Measurements from ENCODE around the gene MR1.

The MR1 gene

DNA sequence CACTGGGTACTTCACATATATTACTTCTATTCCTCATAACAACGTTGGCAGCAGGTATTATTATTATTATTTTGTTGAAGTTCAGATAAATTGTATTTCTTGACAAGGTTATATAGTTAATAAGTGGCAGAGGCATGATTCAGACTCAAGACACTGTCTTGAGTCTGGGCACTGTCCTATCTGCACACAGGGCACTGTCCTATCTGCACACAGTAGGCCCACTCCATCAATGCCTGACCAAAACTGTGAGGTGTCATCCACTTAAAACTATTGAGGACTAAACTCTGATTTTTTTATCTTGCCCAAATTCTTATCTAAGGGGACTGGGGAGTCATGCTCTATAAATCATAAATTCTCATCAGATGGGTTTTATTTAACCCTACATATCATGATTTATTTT, 30.9 kb downstream of the MR1 start:
- no peak for DNase-seq

DNA sequence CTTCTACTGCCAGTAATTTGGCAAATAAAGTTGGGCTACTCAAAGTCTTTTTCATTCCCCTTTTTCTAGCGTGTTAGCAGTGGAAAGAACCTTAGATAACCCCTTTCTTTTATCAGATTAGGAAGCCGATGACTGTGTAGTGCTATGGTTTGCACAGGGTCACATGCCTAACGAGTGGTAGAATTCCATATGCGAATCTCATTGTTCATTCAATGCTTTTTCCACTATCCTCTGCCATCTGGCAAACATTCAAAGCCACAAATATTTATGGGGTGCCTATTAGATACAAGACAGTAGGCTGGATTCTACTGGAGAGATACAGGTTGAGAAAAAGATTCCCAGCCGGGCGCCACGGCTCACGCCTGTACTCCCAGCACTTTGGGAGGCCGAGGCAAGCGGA, 39.9 kb downstream of the MR1 start:
- DNase-seq, result no peak

DNA sequence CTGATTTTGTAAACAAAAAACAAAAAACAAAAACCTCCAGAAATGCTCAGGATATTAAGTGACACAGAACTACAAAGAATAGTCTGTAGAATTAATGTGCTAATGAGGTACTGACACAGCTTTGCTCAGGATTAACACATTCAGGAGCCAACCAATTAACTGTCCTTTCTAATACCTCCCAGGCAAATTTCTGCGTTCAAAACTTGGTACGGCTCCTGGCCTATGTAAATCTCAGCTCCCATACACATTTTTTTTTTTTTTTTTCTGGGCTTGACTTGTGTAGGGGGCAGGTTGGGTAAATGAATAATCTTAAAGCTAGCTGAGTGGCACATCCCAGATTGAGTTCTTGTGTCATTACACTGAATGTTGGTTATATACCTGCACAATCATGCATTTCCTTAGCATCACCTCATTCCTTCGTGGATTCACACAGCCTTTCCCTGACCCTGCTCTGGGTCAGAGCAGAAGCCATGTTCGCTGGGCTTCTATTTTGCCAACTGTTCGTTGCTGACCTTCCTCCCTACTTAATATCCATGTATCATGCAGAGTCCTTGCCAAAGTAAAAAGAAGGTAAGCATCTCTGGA, 42.1 kb downstream of the MR1 start:
- DNase-seq, result no peak

DNA sequence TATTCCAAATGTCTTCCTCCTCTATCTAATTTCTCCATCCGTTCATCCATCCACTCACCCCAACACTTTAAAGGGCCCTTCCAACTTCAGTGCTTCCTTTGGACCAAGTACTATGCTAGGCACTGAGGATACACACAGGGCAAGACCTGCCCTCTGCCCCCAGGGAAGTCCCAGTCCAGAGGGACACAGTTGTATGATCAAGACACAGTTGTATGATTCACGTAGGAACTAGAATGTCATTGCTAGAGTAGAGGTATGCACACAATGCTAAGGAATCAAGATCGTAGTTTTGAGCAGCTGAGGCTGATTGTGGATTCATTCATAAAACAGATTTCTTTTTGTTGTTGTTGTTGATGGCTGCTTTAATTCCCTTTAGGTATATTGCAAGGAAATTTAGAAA, 43.1 kb downstream of the MR1 start:
- DNase-seq, result no peak

DNA sequence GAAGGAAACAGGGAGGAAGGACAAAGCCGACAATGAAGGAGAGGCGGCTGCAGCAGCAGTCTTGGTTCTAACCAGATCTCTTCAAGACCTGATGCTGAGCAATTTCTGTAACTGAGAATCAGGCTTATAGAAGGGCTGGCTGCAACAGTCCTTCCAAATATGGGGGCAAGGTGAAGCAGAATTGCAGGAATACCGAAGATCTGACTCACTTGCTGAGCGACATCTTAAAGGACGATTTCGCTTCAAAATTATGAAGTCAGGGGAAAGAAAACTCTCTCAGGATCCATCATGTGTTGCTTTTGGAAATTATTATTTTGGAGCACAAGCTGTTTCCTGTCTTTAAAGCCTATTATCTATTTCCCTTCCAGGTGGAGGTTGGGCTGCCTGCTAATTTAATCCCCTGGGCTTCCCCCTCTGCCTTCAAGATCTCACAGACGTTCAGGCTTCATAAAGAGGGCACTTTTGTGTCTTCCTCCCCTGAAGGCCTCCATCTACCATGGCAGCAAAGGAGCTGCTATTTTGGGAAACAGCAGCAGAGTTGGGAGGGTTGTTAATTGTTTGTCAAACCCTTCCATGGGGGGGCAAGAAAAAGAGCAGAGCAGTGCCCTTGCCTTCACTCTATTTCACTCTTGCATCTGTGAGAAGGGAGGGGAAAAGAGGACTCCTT, 43.9 kb downstream of the MR1 start:
- DNase-seq, result no peak

DNA sequence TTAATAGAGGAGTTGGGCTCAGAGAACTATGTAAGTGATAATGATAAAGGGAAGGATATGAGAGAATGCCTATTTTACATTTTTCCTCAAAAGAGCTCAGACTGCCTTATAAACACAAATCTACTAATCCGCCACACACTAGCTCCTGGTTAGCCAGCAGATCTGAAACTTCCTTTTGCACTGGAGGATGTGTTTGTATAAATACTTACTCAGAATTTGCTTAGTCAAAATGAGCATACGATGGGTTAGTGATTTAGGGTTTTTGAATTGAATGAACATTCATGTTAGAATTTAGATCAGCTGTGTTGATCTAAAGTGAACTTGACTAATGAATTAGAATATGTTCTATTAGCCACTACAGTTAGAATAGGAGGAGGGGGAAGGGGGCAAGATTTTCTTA, 45.6 kb downstream of the MR1 start:
- DNase-seq, result no peak

DNA sequence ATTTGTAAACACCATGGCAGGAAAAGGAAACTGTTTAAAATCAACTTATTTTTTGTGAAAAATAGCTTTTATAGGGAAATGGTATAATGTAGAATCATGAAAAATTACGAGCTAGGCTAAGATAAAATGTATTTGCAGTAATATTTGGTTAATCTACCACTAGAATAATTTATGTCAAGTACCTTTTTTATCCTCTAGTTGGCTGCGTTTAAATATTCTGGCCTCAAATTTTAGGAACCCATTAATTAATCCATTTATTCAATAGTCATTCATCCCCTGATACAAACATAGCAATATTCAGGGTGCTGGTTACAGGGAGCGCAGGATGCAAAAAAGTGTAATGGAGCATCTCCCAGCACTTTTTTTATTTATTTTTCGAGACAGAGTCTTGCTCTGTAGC, 46.1 kb downstream of the MR1 start:
- no peak for DNase-seq

DNA sequence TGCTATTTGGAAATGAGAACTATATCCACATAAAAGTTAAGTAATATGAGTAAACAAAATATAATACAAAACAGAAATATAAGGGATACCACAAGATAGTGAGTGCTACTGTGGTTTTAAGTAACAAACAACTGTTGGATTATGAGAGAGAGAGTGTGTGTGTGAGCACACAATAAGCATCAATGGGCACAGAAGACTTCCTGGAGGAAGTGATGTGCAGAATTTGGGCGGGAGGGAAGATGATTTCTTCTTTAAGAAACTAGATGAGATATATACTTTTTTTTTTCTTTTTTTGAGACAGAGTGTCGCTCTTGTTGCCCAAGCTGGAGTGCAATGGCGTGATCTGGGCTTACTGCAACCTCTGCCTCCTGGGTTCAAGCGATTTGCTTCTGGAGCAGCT, 46.8 kb downstream of the MR1 start:
- DNase-seq, result no peak

DNA sequence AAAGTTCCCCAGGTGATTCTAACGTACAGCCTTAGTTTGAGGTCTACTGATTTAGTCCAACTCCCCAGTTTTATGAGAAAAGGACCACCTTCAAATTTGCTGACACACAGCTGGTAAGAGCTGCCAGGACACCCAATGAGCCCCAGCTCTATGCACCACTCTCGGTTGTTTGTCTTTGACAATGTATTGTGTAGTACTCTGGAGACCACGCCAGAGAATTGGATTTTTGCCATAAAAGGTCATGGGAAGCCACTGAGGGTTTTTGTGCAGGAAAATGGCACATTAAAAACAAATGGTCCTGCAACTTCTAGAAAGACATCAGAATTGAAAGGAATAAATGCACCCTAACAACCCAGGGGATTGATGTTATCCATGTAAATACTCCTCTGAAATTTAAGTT, 47.6 kb downstream of the MR1 start:
- DNase-seq, result no peak

DNA sequence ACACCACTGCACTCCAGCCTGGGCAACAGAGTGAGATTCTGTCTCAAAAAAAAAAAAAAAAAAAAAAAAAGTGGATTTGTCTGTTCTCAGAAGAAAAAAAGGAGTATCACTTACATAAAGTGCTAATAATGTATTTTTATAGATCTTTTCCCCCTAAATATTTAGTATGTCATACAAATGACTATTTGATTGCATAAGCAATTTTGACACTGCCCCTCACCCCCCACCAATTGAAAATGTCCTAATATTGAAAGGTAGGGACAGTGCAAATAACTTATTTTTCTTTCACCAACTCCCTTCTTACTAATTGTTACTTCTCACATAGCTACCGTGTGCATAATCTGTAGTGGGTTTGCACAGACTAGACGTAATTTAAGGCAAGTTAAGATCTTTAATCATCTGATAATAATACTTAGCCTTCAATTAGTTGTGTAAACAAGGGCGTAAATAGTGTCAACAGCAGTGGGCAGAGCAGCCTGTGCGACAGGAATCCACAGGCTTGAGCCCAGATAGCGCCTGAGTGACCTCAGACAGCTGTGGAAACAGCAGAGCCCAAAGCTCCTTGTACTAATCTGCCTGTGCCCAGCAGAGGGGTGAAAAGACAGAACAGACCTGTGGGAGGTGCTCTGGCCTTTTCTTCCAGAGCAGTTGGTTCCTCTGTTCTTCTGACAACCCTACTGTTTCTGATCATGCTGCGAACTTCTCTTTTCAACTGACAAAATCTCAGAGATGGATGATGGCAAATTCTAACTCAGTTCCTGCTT, 50.2 kb downstream of the MR1 start:
- peak; percentile 78 for DNase-seq

DNA sequence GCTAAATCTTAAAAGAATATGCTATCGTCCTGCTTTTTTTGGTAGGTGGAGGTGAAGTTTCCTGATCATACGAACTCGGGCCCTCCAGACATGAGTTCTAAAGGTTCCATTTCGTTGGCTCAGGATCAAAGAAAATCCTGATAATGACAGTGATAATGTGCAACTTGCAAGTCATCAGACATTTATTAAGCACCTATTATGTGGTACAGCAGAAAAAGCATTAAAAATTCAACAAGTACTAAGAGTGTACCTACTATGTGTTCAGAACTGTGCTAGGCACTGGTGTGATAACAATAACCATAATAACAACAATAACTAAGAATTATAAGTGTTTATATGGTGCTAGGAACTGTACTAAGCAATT, 50.8 kb downstream of the MR1 start:
- DNase-seq, result no peak

DNA sequence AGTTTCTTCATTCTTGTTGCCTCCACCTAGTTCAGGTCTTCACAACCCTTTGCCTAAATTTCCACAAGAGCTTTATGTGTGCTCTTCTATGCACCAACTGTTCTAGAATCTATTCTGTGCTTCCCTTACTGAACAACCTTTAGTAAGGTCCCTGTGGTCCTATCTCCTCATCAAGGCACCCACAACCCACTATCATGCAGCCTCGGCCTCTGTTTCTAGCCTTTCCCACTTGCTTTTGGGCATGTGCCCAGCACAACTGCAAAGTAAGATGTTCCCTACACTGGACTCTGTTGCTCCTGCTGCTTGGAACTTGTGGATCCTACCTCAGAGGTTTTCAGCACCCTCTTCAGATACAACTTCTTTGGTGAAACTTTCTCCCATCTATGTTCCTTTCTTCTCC, 52.3 kb downstream of the MR1 start:
- no peak for DNase-seq

DNA sequence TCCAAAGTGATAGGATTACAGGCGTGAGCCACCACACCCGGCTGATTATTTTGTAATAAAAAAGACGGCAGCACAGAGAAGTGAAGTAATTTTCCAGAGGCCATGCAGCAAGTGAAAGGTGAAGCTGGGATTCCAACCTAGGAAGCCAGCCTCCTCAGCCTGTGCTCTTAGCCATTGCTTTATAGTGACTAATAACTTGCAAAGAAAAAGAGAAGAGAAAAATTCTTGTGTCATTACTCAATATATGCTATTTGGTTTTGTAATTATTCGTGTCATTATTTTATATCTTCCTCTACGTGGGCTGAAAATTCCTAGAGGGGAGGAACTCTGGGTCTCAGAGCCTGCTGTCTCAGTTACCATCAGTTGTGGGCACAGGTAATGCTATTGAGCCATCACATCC, 53.1 kb downstream of the MR1 start:
- DNase-seq, result no peak

DNA sequence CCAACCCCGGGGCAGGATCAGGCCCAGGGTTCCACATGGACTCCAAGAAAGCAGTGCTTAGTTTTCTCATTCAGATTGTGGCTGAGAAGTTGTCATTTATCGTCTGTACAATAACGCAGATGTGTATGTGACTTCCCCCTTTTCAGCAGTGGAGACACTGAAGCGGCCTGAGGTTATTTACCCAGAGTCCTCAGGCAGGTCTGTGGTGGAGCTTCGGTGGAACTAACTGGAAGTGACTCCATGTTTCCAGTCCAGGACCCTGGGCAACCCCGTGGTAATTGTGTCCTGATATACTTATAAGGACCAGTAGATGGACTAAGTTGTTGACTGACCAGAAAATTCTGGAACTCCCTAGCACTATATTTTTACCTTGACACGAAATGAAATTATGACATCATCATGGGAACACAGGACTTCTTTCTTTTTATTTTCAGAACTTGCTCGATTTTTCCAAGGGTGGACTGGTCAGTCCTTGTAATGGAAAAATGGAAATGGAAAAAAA, 53.7 kb downstream of the MR1 start:
- peak; percentile 39 to 68 for DNase-seq

DNA sequence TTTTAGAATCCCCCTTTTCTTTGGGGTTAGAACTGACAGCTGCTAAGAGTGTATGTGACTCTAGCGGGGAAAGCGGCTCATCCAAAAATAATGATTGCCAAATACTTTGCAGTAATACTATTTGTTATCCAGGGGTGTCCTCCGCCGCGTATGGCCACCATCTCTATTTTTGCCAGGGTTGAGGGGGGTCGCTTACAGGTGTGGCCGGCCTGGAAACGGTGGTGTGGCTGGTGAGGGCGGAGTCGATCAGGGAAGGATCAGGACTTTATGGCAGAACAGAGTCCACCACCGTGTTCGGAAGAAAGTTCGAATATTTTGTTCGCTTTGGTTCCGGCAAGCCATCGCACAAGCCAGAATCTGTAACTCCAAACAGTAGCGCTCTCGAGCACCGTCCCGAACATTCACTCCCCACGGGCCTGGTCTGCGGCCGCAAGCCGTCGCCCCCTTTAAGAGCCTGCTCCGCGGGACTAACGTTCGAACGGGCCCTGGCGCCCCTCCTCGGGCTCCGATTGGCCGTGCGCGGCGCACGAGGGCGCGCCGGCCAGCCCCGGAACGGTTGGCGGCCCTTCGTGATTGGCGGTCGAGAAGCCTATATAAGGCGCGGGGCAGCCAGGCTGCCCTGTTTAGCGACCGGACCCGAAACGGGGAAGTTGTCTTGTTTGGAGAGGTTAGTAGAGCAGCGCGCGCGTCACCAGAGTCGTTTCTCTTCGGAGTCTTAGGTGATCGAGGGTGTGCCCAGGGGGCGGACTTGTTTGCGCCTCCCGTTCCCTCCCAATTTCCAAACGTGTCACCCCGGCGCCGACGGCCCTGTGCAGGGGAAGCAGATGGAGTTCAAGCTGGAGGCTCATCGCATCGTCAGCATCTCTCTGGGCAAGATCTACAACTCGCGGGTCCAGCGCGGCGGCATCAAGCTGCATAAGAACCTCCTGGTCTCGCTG, 54.6 kb downstream of the MR1 start, which contains the start of gene IER5:
Gene IER5 (plus strand): TSS at position 622 of the 938 bp plus-strand sequence. CDS start 203 bp downstream, at position 825.
- peak; percentile 97 for DNase-seq

DNA sequence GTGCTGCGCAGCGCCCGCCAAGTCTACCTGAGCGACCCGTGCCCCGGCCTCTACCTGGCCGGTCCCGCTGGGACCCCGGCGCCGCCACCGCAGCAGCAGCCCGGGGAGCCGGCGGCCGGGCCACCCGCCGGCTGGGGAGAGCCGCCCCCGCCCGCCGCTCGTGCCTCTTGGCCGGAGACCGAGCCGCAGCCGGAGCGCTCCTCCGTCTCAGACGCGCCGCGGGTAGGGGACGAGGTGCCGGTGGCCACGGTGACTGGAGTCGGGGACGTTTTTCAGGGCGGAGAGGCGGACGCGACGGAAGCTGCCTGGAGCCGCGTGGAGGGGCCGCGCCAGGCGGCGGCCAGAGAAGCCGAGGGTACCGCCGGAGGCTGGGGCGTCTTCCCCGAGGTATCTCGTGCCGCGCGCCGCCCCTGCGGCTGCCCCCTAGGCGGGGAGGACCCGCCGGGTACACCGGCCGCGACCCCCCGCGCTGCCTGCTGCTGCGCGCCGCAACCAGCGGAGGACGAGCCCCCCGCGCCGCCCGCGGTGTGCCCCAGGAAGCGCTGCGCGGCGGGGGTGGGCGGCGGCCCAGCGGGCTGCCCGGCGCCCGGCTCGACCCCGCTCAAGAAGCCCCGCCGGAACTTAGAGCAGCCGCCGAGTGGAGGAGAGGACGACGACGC, 55.4 kb downstream of the MR1 start:
- peak in 1 of 2 donors; percentile 40 for DNase-seq

DNA sequence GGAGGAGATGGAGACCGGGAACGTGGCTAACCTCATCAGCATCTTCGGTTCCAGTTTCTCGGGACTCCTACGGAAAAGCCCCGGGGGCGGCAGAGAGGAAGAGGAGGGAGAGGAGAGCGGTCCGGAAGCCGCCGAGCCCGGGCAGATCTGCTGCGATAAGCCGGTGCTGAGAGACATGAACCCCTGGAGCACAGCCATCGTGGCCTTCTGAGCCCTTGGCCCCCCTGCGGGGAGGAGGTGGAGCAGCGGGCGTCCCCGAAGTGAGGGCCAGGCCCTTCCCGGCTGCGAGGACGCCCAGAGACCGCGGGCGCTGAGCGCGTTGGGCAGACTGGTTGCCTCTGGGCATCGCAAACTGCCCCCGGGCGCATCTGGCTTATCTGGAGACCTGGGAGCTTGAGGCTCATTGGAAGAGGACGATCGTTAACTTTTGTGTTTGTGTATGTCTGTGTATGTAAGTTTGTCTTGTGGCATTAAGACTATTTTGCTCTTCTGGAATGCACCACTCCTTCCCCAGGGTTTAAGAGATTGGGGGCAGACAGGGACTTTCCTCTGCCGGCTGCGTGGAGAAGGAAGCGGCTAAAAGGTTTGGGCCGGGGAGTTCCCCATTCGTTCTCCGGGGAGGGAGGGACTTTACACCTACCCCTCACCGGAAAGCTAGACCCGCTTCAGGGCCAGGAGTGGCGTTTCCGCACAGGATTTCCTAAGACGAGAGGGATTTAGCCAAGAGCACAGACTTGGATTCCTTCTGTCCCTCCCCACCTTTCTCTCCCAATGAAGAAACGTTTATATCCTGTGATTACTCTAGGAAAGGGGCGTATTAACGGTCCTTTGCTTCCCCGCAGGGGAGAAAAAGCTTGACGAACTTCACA, 56.1 kb downstream of the MR1 start:
- DNase-seq, result peak; percentile 86 to 90

DNA sequence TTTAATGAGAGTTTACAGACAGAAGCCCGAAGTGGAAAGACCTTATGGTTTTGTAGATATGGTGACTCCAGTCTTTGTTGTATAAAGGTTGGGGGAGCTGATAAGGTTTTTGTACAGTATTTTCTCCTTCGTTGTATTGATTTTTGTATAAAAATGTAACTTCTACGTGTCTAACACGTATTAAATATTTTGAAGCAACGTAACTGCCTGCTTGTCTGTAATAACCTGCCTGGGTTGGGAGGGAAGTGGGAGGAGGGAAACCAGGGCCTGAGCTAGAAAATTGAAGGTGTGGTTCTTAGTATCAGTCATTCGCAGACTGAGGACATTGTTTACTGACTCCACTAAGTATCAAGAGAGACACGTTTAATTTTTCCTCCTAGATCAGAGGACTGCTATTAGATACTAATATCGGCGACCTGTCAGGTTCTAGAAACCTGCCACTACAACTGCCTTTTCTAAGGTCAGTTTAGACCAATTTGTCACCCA, 56.9 kb downstream of the MR1 start:
- peak; percentile 38 to 61 for DNase-seq

DNA sequence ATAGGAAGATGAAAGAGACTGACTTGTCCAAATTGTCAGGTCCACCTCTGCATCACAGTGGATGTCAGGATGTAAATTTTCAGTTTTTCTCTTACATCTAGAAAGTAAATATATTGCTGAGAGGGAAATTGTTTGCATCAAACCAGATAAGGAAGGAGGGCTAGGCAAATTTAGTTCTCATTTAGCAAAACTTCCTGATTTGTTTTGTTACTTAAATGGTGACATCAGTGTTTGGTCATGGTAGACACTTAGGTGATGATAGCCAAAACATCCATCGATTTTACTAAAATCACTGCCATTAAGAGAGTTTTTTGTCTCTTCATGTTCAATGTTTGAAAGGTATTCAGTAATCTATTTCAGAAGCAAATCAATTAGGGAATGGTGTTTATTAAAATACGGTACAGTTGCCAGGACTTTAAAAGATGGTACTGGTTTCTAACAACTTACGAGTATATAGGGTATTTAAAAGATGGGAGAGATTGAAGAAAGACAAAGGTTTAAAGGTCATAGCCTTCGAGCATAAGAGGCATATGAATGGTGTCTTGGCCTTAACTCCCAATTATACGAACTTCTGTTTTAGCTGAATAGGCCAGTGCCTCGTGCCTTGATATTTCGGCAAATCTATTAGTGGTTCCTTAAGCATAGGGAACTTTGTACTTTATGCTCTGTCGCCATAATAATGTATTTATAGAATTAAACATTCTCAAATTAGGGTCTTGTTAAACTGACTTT, 57.7 kb downstream of the MR1 start:
- no peak for DNase-seq

DNA sequence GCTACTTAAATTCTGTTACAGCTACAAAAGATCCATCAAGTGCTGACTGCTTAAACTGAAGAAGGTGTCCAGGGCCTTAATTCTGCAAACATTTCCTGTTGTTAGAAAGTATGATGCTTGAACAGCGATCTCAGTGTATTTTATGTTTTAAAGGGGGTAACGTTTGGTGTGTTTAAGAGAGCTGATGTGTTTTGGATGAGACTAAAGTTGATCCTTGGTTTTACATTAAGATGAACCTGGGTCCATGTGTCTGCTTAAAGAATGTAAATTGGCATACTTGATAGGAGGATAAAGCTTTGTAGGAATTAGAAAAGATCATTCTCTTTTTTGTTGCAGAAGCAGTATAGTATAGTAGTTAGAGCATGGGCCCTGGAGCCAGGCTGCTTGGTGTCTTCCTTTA, 58.3 kb downstream of the MR1 start:
- DNase-seq, result no peak

Data from CD4-positive, alpha-beta T cell treated with Interferon alpha-2 for 1 hour (primary cell).